HL-60 (cell line): ENCODE data around the gene ARHGAP23.

ENCODE experiments used
- GABPA ChIP-seq: IDR thresholded peaks from 2 replicates; pipeline ENCODE4 v1.6.1; 2012; ENCODE audit warnings: low read depth
- POLR2AphosphoS5 ChIP-seq: IDR thresholded peaks from 2 replicates; pipeline ENCODE4 v1.6.1; 2012; ENCODE audit warnings: low read depth
- SPI1 ChIP-seq: IDR thresholded peaks from 2 replicates; pipeline ENCODE4 v1.6.1; 2012; ENCODE audit warnings: low read depth, mild to moderate bottlenecking, borderline replicate concordance
- TF ChIP-seq, protein P1 (sequence below): IDR thresholded peaks from one replicate; pipeline ENCODE4 v1.5.1; 2011; ENCODE audit warnings: low read length, control low read depth, inconsistent platforms; ENCODE audit not compliant: insufficient read depth

- TF ChIP-seq GABPA (no peak), POLR2AphosphoS5 (no peak), SPI1 (no peak)
- TF ChIP-seq, protein P1, sequence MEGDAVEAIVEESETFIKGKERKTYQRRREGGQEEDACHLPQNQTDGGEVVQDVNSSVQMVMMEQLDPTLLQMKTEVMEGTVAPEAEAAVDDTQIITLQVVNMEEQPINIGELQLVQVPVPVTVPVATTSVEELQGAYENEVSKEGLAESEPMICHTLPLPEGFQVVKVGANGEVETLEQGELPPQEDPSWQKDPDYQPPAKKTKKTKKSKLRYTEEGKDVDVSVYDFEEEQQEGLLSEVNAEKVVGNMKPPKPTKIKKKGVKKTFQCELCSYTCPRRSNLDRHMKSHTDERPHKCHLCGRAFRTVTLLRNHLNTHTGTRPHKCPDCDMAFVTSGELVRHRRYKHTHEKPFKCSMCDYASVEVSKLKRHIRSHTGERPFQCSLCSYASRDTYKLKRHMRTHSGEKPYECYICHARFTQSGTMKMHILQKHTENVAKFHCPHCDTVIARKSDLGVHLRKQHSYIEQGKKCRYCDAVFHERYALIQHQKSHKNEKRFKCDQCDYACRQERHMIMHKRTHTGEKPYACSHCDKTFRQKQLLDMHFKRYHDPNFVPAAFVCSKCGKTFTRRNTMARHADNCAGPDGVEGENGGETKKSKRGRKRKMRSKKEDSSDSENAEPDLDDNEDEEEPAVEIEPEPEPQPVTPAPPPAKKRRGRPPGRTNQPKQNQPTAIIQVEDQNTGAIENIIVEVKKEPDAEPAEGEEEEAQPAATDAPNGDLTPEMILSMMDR: no peak
Measured at GRCh38 chr17:38457577-38458371, 29.5 kb downstream of the ARHGAP23 start.
